Chondrocyte (in vitro differentiated cells): ENCODE measurements around the gene GGCT. TPM values are rescaled to one million over a fixed set of nuclear protein-coding genes. Genes with fewer than 3 reads are reported as not detected.

Experiments used
- DNase-seq: peaks from one replicate; pipeline ENCODE4 v3.0.0; 2021; ENCODE audit warnings: mixed read lengths, low spot score
- H3K27ac Mint-ChIP-seq: one replicate; pipeline ENCODE4 v1.8.0; 2021; ENCODE audit warnings: mild to moderate bottlenecking, moderate library complexity, mixed read lengths; ENCODE audit not compliant: unreplicated experiment
- H3K27me3 Mint-ChIP-seq: 2 replicates; pipeline ENCODE4 v1.8.0; 2021; ENCODE audit warnings: low read depth, mixed read lengths
- H3K36me3 Mint-ChIP-seq: 2 replicates; pipeline ENCODE4 v1.8.0; 2021; ENCODE audit warnings: low read depth, mixed read lengths
- H3K4me1 Mint-ChIP-seq: 2 replicates; pipeline ENCODE4 v1.8.0; 2021; ENCODE audit warnings: low read depth, mild to moderate bottlenecking, mixed read lengths
- H3K4me3 Mint-ChIP-seq: one replicate; pipeline ENCODE4 v1.8.0; 2021; ENCODE audit warnings: mild to moderate bottlenecking, moderate library complexity, mixed read lengths; ENCODE audit not compliant: unreplicated experiment
- H3K9me3 Mint-ChIP-seq: 2 replicates; pipeline ENCODE4 v1.8.0; 2021; ENCODE audit warnings: low read depth, mixed read lengths
- CTCF ChIP-seq: fragments of 200-600 bp; sonication (generic); IDR thresholded peaks from 2 replicates; pipeline ENCODE4 v1.5.0; 2021; ENCODE audit warnings: antibody characterized with exemption, mild to moderate bottlenecking, moderate library complexity
- total RNA-seq: library from RNA; stranded (reverse); gene quantifications from 3 replicates; pipeline ENCODE4 v1.2.1, GENCODE V29; 2021

The GGCT gene
- total RNA-seq, 1 donor from 2014 or later: 24.4 TPM

- TF ChIP-seq CTCF: no peak
- peaks cover 2% of the 10 kb centered on the region for H3K36me3 Mint-ChIP-seq
These were observed 20.8 kb upstream of the GGCT start for GRCh38 chr7:30525429-30525828.

GRCh38 chr7:30524545-30524944 is 19.9 kb upstream of the GGCT start:
- Mint-ChIP-seq H3K27ac (no peak overlapping the region), H3K27me3 (no peaks in the 10 kb centered on the region), H3K4me1 (peaks cover 10% of the 10 kb centered on the region), H3K36me3 (peaks cover 2% of the 10 kb centered on the region), H3K9me3 (no peaks in the 10 kb centered on the region), H3K4me3 (no peak overlapping the region)
- no peak for DNase-seq
- no peak for TF ChIP-seq CTCF

More at GRCh38 chr7:30525429-30525828, 20.8 kb upstream of the GGCT start:
- Mint-ChIP-seq H3K27ac (no peak overlapping the region), H3K9me3 (no peaks in the 10 kb centered on the region), H3K4me1 (peaks cover 9% of the 10 kb centered on the region), H3K4me3 (no peak overlapping the region), H3K27me3 (no peaks in the 10 kb centered on the region)
- DNase-seq: no peak

- H3K4me1 Mint-ChIP-seq: peaks cover 10% of the 10 kb centered on the region
- TF ChIP-seq CTCF: no peak
- peaks cover 2% of the 10 kb centered on the region for H3K36me3 Mint-ChIP-seq
- H3K27ac Mint-ChIP-seq: no peak overlapping the region
- H3K27me3 Mint-ChIP-seq: no peaks in the 10 kb centered on the region
- no peak for DNase-seq
- no peak overlapping the region for H3K4me3 Mint-ChIP-seq
- H3K9me3 Mint-ChIP-seq: no peaks in the 10 kb centered on the region
These were observed 18.8 kb upstream of the GGCT start for GRCh38 chr7:30523466-30523865.

- no peak for DNase-seq
- TF ChIP-seq CTCF: no peak
- H3K4me1 Mint-ChIP-seq: peaks cover 10% of the 10 kb centered on the region
- no peak overlapping the region for H3K27ac Mint-ChIP-seq
- H3K27me3 Mint-ChIP-seq: no peaks in the 10 kb centered on the region
- peaks cover 2% of the 10 kb centered on the region for H3K36me3 Mint-ChIP-seq
- no peak overlapping the region for H3K4me3 Mint-ChIP-seq
- H3K9me3 Mint-ChIP-seq: no peaks in the 10 kb centered on the region
These were observed 17.5 kb upstream of the GGCT start for GRCh38 chr7:30522159-30522558.

GRCh38 chr7:30521532-30521931 is 16.9 kb upstream of the GGCT start:
- no peak for TF ChIP-seq CTCF
- no peak overlapping the region for H3K4me3 Mint-ChIP-seq
- H3K36me3 Mint-ChIP-seq: peaks cover 2% of the 10 kb centered on the region
- DNase-seq: no peak
- H3K9me3 Mint-ChIP-seq: no peaks in the 10 kb centered on the region
- peaks cover 10% of the 10 kb centered on the region for H3K4me1 Mint-ChIP-seq
- H3K27ac Mint-ChIP-seq: no peak overlapping the region
- no peaks in the 10 kb centered on the region for H3K27me3 Mint-ChIP-seq
